IMR-90 (cell line): ENCODE results near the gene AGO1. TPM values are rescaled to one million over a fixed set of nuclear protein-coding genes. Genes with fewer than 3 reads are reported as not detected.

Experiments used
- ATAC-seq: fragments of 200-7000 bp; cut with Tn5 transposase; 2 replicates; pipeline ENCODE4 v1.9.1; 2020; ENCODE audit warnings: low read depth, mild to moderate bottlenecking, moderate library complexity
- BruUV-seq: library from RNA; stranded (reverse); fragments of 400-500 nt; replicated peaks from 2 replicates; lab custom pipeline; 2021; lab: Mats Ljungman, UMichigan
- CTCF ChIA-PET: fragments of 300-600 bp; formaldehyde crosslinking; extraction: SDS; loops from one replicate; lab custom pipeline; 2021; ENCODE audit warnings: antibody characterized with exemption; lab: Yijun Ruan, JAX
- POLR2A ChIA-PET: fragments of 300-600 bp; sonication (Branson Sonifier 250); formaldehyde crosslinking; loops from one replicate; lab custom pipeline; 2022; ENCODE audit warnings: antibody characterized with exemption; ENCODE audit not compliant: unreplicated experiment; lab: Charles Lee
- DNase-seq: peaks from one replicate; pipeline ENCODE4 v3.0.0; 2013
- H2AFZ ChIP-seq: replicated peaks from 2 replicates; pipeline ENCODE3; 2013; ENCODE audit warnings: low read length, mild to moderate bottlenecking; ENCODE audit not compliant: poor library complexity
- H2AK5ac ChIP-seq: 2 replicates; pipeline ENCODE4 v1.6.1; 2013; ENCODE audit warnings: low read depth, low read length, inconsistent platforms
- H2AK9ac ChIP-seq: replicated peaks from 2 replicates; pipeline ENCODE3; 2013; ENCODE audit warnings: mild to moderate bottlenecking, low read depth, low read length, moderate library complexity; ENCODE audit not compliant: poor library complexity
- H2BK120ac ChIP-seq: 2 replicates; pipeline ENCODE4 v1.6.1; 2013; ENCODE audit warnings: low read depth, low read length, inconsistent platforms
- H2BK15ac ChIP-seq: 3 replicates; pipeline ENCODE4 v1.6.1; 2013; ENCODE audit warnings: low read depth, low read length, inconsistent platforms
- H2BK20ac ChIP-seq: 2 replicates; pipeline ENCODE4 v1.6.1; 2013; ENCODE audit warnings: low read depth, mild to moderate bottlenecking, inconsistent platforms, low read length, moderate library complexity
- H2BK5ac ChIP-seq: 2 replicates; pipeline ENCODE4 v1.6.1; 2013; ENCODE audit warnings: mild to moderate bottlenecking, low read depth, low read length, inconsistent platforms; ENCODE audit not compliant: poor library complexity, severe bottlenecking
- H3K14ac ChIP-seq: replicated peaks from 2 replicates; pipeline ENCODE4 v1.6.1; 2013; ENCODE audit warnings: low read depth, low read length, inconsistent platforms
- H3K18ac ChIP-seq: 2 replicates; pipeline ENCODE4 v1.6.1; 2013; ENCODE audit warnings: low read depth, low read length, control low read depth
- H3K23ac ChIP-seq: 2 replicates; pipeline ENCODE4 v1.6.1; 2013; ENCODE audit warnings: low read depth, low read length, inconsistent platforms
- H3K27ac ChIP-seq: 2 replicates; pipeline ENCODE4 v1.5.1; 2013; ENCODE audit warnings: mild to moderate bottlenecking, control low read depth, low read length; ENCODE audit not compliant: insufficient read depth
- H3K27me3 ChIP-seq: 2 replicates; pipeline ENCODE4 v1.6.1; 2013; ENCODE audit warnings: low read length; ENCODE audit not compliant: control insufficient read depth, insufficient read depth
- H3K36me3 ChIP-seq: 2 replicates; pipeline ENCODE4 v1.6.1; 2013; ENCODE audit warnings: low read length, mixed read lengths; ENCODE audit not compliant: control insufficient read depth, insufficient read depth
- H3K4ac ChIP-seq: 2 replicates; pipeline ENCODE4 v1.6.1; 2013; ENCODE audit warnings: low read depth, low read length, inconsistent platforms
- H3K4me1 ChIP-seq: 2 replicates; pipeline ENCODE4 v1.6.1; 2013; ENCODE audit warnings: low read length, mixed read lengths; ENCODE audit not compliant: control insufficient read depth, insufficient read depth
- H3K4me2 ChIP-seq: 2 replicates; pipeline ENCODE4 v1.6.1; 2013; ENCODE audit warnings: low read depth, mild to moderate bottlenecking, control low read depth, low read length, moderate library complexity
- H3K4me3 ChIP-seq: 2 replicates; pipeline ENCODE4 v1.5.1; 2013; ENCODE audit warnings: low read depth, mild to moderate bottlenecking, control low read depth, low read length, moderate library complexity; ENCODE audit not compliant: insufficient read depth
- H3K56ac ChIP-seq: 2 replicates; pipeline ENCODE4 v1.6.1; 2013; ENCODE audit warnings: low read length, inconsistent platforms; ENCODE audit not compliant: insufficient read depth; ENCODE audit errors: extremely low read depth
- H3K79me1 ChIP-seq, 2 experiments: 2 replicates each; pipeline ENCODE4 v1.6.1; 2013; ENCODE audit warnings: low read length in 2 of 2, inconsistent platforms in 1 of 2, low read depth in 1 of 2
- H3K9ac ChIP-seq: 2 replicates; pipeline ENCODE4 v1.6.1; 2013; ENCODE audit warnings: low read depth, low read length, control low read depth
- H3K9me1 ChIP-seq: 2 replicates; pipeline ENCODE4 v1.6.1; 2013; ENCODE audit warnings: low read length, inconsistent platforms; ENCODE audit not compliant: insufficient read depth
- H3K9me3 ChIP-seq: 2 replicates; pipeline ENCODE4 v1.6.1; 2013; ENCODE audit warnings: low read length; ENCODE audit not compliant: control insufficient read depth, insufficient read depth
- H4K20me1 ChIP-seq: 2 replicates; pipeline ENCODE4 v1.6.1; 2013; ENCODE audit warnings: low read length, inconsistent platforms; ENCODE audit not compliant: insufficient read depth
- H4K5ac ChIP-seq: 2 replicates; pipeline ENCODE4 v1.6.1; 2013; ENCODE audit warnings: mild to moderate bottlenecking, low read depth, low read length, control low read depth
- H4K8ac ChIP-seq, 2 experiments: 2 replicates each; pipeline ENCODE4 v1.6.1; 2013; ENCODE audit warnings: low read depth in 2 of 2, low read length in 2 of 2, control low read depth in 1 of 2, inconsistent platforms in 1 of 2
- H4K91ac ChIP-seq: 2 replicates; pipeline ENCODE4 v1.6.1; 2013; ENCODE audit warnings: low read depth, low read length, inconsistent platforms; ENCODE audit not compliant: insufficient read depth
- BHLHE40 ChIP-seq: fragments of 150-350 bp; IDR thresholded peaks from 2 replicates; pipeline ENCODE4 v1.6.1; 2016; ENCODE audit warnings: mild to moderate bottlenecking, low read depth, low read length
- CEBPB ChIP-seq: IDR thresholded peaks from 2 replicates; pipeline ENCODE4 v1.6.1; 2012; ENCODE audit warnings: low read depth, low read length, improper control_type of control experiment
- CHD1 ChIP-seq: IDR thresholded peaks from 2 replicates; pipeline ENCODE4 v1.6.1; 2012; ENCODE audit warnings: low read depth, low read length, improper control_type of control experiment
- FOS ChIP-seq: fragments of 150-350 bp; IDR thresholded peaks from 2 replicates; pipeline ENCODE4 v1.6.1; 2016; ENCODE audit warnings: low read depth, low read length
- MAFK ChIP-seq: IDR thresholded peaks from 2 replicates; pipeline ENCODE4 v1.6.1; 2012; ENCODE audit warnings: low read depth, low read length, improper control_type of control experiment
- MAZ ChIP-seq: IDR thresholded peaks from 2 replicates; pipeline ENCODE4 v1.6.1; 2012; ENCODE audit warnings: low read depth, mild to moderate bottlenecking, low read length, improper control_type of control experiment, moderate library complexity, borderline replicate concordance
- MXI1 ChIP-seq: IDR thresholded peaks from 2 replicates; pipeline ENCODE4 v1.6.1; 2012; ENCODE audit warnings: low read depth, mild to moderate bottlenecking, low read length, moderate library complexity, borderline replicate concordance
- NFE2L2 ChIP-seq: fragments of 150-350 bp; IDR thresholded peaks from 2 replicates; pipeline ENCODE4 v1.6.1; 2016; ENCODE audit warnings: low read depth, mild to moderate bottlenecking, low read length
- POLR2A ChIP-seq: IDR thresholded peaks from 2 replicates; pipeline ENCODE4 v1.6.1; 2012; ENCODE audit warnings: mild to moderate bottlenecking, low read depth, low read length
- RCOR1 ChIP-seq: IDR thresholded peaks from 2 replicates; pipeline ENCODE4 v1.6.1; 2012; ENCODE audit warnings: mild to moderate bottlenecking, low read length, improper control_type of control experiment; ENCODE audit not compliant: insufficient replicate concordance
- RFX5 ChIP-seq: IDR thresholded peaks from 2 replicates; pipeline ENCODE4 v1.8.0; 2012; ENCODE audit warnings: low read depth, mild to moderate bottlenecking, low read length, moderate library complexity
- SMC3 ChIP-seq: fragments of 150-350 bp; IDR thresholded peaks from 2 replicates; pipeline ENCODE4 v1.6.1; 2016; ENCODE audit warnings: low read depth, mild to moderate bottlenecking, antibody characterized with exemption, low read length, moderate library complexity
- WGBS, 2 experiments: methylation state at CpG; one replicate each; pipeline versions ENCODE4 v1.1.5 to v1.1.7; 2013; ENCODE audit warnings: missing lambda C conversion rate in 2 of 2; ENCODE audit not compliant: insufficient read length in 1 of 2; ENCODE audit errors: extremely low coverage in 2 of 2; 5-methylcytosine and 5-hydroxymethylcytosine counted together
- dilution Hi-C: fragments of 300-500 bp; cut with HindIII; formaldehyde crosslinking; loops from one replicate; pipeline ENCODE4 v1.14.3; 2018; ENCODE audit warnings: low sequenced_read_pairs; ENCODE audit not compliant: unreplicated experiment
- in situ Hi-C: fragments of 300-500 bp; cut with MboI; formaldehyde crosslinking; loops from 3 replicates; pipeline ENCODE4 v1.14.3; 2019; ENCODE audit warnings: low sequenced_read_pairs, inconsistent platforms, mixed read lengths
- intact Hi-C: fragments of 100-400 bp; cut with micrococcal nuclease; formaldehyde crosslinking; loops from 2 replicates; pipeline ENCODE4 v1.10.0; 2022
- polyA plus RNA-seq, 3 experiments: library from polyadenylated mRNA; depleted of rRNA; stranded (reverse); fragments of >200 nt; gene quantifications; 2 replicates each; pipeline ENCODE4 v1.2.3, GENCODE V29; 2012; ENCODE audit warnings: low replicate concordance in 1 of 3
- total RNA-seq: library from RNA; depleted of rRNA; stranded (reverse); fragments of >200 nt; gene quantifications from 2 replicates; pipeline ENCODE4 v1.2.3, GENCODE V29; 2012
- TF ChIP-seq, protein P1 (sequence below): conservative IDR thresholded peaks from 2 replicates; pipeline ENCODE4 v1.5.1; 2012; ENCODE audit warnings: mild to moderate bottlenecking, low read depth, low read length, improper control_type of control experiment
- TF ChIP-seq, protein P2 (sequence below): fragments of 150-350 bp; IDR thresholded peaks from 2 replicates; pipeline ENCODE4 v1.6.1; 2017; ENCODE audit warnings: mild to moderate bottlenecking, antibody characterized with exemption, low read length, low read depth
- TF ChIP-seq, protein P3 (sequence below): fragments of 150-350 bp; IDR thresholded peaks from 2 replicates; pipeline ENCODE4 v1.6.1; 2016; ENCODE audit warnings: low read depth, mild to moderate bottlenecking, low read length, moderate library complexity, borderline replicate concordance

Gene AGO1
- total and polyA plus RNA-seq, 2 of the 4 experiments (the other 2 are of a cell fraction) = 11.3 to 21.5 TPM

DNA sequence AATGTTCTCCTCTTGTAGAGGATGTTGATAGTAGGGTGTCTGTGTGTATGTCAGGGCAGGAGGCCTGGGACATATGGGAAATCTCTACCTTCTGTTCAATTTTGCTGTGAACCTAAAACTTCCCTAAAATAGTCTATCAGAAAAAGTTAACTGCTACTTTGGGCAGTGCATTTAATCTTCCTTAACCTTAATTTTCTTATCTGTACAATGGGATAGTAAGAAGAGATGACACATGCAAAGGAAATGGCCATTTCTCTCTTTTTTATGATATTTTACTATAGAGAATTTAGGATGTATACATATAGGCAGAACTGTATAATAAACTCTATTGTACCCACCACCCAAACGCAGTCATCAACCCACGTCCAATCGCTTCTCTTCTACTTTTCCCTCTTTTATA is 56.5 kb downstream of the AGO1 start:
- no peak overlapping the region for H2AFZ ChIP-seq
- H4K20me1 ChIP-seq = peaks cover 16% of the 10 kb centered on the region
- no peaks in the 10 kb centered on the region for H3K27me3 ChIP-seq
- H4K5ac ChIP-seq = no peak overlapping the region
- peaks cover 12 to 40% of the 10 kb centered on the region in 2 experiments for H3K79me1 ChIP-seq
- WGBS, 2 experiments = 100% methylated on average over 3 of the region's 3 CpGs; no CpG with 5 or more reads in 1 of the 2 experiments
- H3K4me3 ChIP-seq = no peak overlapping the region
- no peak overlapping the region for H2AK9ac ChIP-seq
- no peak overlapping the region for H2BK5ac ChIP-seq
- TF ChIP-seq MXI1 = no peak
- no peak for TF ChIP-seq CHD1
- TF ChIP-seq, protein P1, sequence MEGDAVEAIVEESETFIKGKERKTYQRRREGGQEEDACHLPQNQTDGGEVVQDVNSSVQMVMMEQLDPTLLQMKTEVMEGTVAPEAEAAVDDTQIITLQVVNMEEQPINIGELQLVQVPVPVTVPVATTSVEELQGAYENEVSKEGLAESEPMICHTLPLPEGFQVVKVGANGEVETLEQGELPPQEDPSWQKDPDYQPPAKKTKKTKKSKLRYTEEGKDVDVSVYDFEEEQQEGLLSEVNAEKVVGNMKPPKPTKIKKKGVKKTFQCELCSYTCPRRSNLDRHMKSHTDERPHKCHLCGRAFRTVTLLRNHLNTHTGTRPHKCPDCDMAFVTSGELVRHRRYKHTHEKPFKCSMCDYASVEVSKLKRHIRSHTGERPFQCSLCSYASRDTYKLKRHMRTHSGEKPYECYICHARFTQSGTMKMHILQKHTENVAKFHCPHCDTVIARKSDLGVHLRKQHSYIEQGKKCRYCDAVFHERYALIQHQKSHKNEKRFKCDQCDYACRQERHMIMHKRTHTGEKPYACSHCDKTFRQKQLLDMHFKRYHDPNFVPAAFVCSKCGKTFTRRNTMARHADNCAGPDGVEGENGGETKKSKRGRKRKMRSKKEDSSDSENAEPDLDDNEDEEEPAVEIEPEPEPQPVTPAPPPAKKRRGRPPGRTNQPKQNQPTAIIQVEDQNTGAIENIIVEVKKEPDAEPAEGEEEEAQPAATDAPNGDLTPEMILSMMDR = no peak
- TF ChIP-seq FOS = no peak
- TF ChIP-seq, protein P2, sequence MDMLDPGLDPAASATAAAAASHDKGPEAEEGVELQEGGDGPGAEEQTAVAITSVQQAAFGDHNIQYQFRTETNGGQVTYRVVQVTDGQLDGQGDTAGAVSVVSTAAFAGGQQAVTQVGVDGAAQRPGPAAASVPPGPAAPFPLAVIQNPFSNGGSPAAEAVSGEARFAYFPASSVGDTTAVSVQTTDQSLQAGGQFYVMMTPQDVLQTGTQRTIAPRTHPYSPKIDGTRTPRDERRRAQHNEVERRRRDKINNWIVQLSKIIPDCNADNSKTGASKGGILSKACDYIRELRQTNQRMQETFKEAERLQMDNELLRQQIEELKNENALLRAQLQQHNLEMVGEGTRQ = no peak
- no peak for TF ChIP-seq POLR2A
- TF ChIP-seq RFX5 = no peak
- no peak for TF ChIP-seq CEBPB
- no peak for TF ChIP-seq BHLHE40
- TF ChIP-seq RCOR1 = no peak
- no peak for TF ChIP-seq SMC3
- TF ChIP-seq NFE2L2 = no peak
- TF ChIP-seq, protein P3, sequence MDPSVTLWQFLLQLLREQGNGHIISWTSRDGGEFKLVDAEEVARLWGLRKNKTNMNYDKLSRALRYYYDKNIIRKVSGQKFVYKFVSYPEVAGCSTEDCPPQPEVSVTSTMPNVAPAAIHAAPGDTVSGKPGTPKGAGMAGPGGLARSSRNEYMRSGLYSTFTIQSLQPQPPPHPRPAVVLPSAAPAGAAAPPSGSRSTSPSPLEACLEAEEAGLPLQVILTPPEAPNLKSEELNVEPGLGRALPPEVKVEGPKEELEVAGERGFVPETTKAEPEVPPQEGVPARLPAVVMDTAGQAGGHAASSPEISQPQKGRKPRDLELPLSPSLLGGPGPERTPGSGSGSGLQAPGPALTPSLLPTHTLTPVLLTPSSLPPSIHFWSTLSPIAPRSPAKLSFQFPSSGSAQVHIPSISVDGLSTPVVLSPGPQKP = no peak
- TF ChIP-seq MAZ = no peak
- TF ChIP-seq MAFK = no peak
- H2BK20ac ChIP-seq = no peak overlapping the region
- H3K9me3 ChIP-seq = no peaks in the 10 kb centered on the region
- H3K23ac ChIP-seq = no peak overlapping the region
- ATAC-seq (no peak), DNase-seq (no peak)
- no peak overlapping the region for H2BK15ac ChIP-seq
- H4K8ac ChIP-seq = no peak overlapping the region
- H3K56ac ChIP-seq = no peak overlapping the region
- H2AK5ac ChIP-seq = no peak overlapping the region
- H3K27ac ChIP-seq = no peak overlapping the region
- H3K9ac ChIP-seq = no peak overlapping the region
- CTCF ChIA-PET = no interaction called here
- no peak overlapping the region for H3K14ac ChIP-seq
- H2BK120ac ChIP-seq = no peak overlapping the region
- no peak overlapping the region for H3K4me2 ChIP-seq
- dilution Hi-C loops = no loop called here
- intact Hi-C loops = loop anchor here (10.0 kb wide), 1 partner anchor 145 kb away; the partner anchor contains the start of genes ADPRS and TEKT2
- H3K4me1 ChIP-seq = 0 out of 2 replicates have a peak, but pooled peaks cover 3% of the 10 kb centered on the region
- no TSS peak for BruUV-seq
- H3K4ac ChIP-seq = no peak overlapping the region
- no peak overlapping the region for H3K18ac ChIP-seq
- in situ Hi-C loops = no loop called here
- no peak overlapping the region for H4K91ac ChIP-seq
- POLR2A ChIA-PET = no interaction called here
- H3K36me3 ChIP-seq = no peaks in the 10 kb centered on the region
- peaks cover 2% of the 10 kb centered on the region; the same call in 1 of the 2 replicates for H3K9me1 ChIP-seq
